Measurements from ENCODE around the gene ALDH2. TPM values are rescaled to one million over a fixed set of nuclear protein-coding genes. Genes with fewer than 3 reads are reported as not detected.
A peak's percentile ranks its signal among the peaks of the same experiment; 100 is the strongest.
"Not testable (repeated sequence)": the region's sequence is repeated elsewhere in the genome, so short reads cannot be mapped to it uniquely, and the experiment has no call there.

Gene ALDH2
- total RNA-seq, 3 donors from 2014 or later: 293 to 382 (median 304) TPM

DNA sequence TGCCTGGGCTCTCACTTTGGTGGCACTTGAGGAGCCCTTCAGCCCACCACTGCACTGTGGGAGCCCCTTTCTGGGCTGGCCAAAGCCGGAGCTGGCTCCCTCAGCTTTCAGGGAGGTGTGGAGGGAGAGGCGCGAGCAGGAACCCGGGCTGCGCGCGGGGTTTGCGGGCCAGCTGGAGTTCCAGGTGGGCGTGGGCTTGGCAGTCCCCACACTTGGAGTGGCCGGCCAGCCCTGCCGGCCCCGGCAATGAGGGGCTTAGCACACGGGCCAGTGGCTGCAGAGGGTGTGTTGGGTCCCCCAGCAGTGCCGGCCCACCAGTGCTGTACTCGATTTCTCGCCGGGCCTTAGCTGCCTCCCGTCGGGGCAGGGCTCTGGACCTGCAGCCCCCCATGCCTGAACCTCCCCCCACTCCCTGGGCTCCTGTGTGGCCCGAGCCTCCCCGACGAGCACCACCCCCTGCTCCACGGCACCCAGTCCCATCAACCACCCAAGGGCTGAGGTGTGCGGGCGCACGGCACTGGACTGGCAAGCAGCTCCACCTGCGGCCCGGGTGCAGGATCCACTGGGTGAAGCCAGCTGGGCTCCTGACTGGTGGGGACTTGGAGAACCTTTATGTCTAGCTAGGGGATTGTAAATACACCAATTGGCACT lies 68.9 kb downstream of the ALDH2 start:
- H3K9me3 ChIP-seq, H3K4me3 ChIP-seq, ATAC-seq: not testable (repeated sequence)

GRCh38 chr12:111838353-111838752 lies 71.6 kb downstream of the ALDH2 start:
- no peaks in the 10 kb centered on the region for H3K9me3 ChIP-seq
- peaks cover 21% of the 10 kb centered on the region for H3K4me1 ChIP-seq (ENCODE audit: low read depth)
- H3K36me3 ChIP-seq (ENCODE audit: low read depth): no peaks in the 10 kb centered on the region
- TF ChIP-seq CTCF (IDR thresholded peaks at IDR 0.05): no peak
- no peak overlapping the region for H3K4me3 ChIP-seq
- ATAC-seq (no peak), DNase-seq (no peak)
- intact Hi-C loops (cut with DNase I, micrococcal nuclease): no loop called here

More for the DNA sequence above, 68.9 kb downstream of the ALDH2 start:
- intact Hi-C loops (cut with DNase I, micrococcal nuclease); DNase-seq; H3K36me3 ChIP-seq (ENCODE audit: low read depth): not testable (repeated sequence)
- peaks cover 11% of the 10 kb centered on the region for H3K4me1 ChIP-seq (ENCODE audit: low read depth)

DNA sequence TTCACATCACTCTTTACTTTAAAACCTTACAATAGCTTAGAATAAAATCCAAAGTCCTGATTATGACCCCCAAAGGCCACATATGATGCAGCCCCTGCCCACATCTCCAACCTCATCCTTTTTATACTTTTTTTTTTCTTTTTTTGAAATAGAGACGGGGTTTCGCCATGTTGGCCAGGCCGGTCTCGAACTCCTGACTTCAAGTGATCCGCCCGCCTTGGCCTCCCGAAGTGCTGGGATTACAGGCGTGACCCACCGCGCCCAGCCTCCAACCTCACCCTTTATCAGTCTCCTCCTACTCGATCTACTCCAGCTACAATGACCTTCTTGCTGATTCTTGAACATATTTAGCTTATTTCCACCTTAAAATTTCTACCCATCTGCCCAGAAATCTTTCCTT lies 74.1 kb downstream of the ALDH2 start:
- intact Hi-C loops (cut with DNase I, micrococcal nuclease): no loop called here
- Histone ChIP-seq H3K4me3 (peak overlapping the region; percentile 95), H3K4me1 (ENCODE audit: low read depth) (peaks cover 33% of the 10 kb centered on the region), H3K9me3 (no peaks in the 10 kb centered on the region), H3K36me3 (ENCODE audit: low read depth) (no peaks in the 10 kb centered on the region)
- peak; percentile 22 for ATAC-seq
- TF ChIP-seq CTCF (IDR thresholded peaks at IDR 0.05): no peak
- DNase-seq: peak; percentile 46 to 66 (median 59)

DNA sequence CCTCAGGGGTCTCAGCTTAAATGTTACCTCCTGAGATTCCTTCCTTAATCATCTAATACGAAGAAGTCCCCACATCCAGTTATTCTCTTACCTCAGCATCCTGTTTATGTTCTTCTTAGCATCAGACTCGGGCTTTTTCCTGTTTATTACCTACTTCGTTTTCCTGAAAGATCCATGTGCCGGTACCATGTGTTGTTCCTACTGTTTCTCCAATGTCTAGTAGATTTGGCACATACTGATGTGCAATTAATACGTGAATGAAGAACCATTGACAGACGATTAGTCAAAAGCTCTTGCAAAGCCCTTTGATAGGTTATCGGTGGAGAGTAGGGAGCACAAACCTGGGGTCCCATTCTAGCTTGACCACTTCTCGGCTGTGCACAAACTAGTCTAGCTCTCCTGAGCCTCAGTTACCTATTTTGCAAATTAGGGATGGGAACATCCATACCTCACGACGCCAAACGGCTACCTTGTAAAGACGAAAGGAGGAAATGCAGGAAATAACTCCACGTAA lies 74.6 kb downstream of the ALDH2 start:
- Histone ChIP-seq H3K36me3 (ENCODE audit: low read depth) (no peaks in the 10 kb centered on the region), H3K4me3 (peak overlapping the region; percentile 95), H3K9me3 (no peaks in the 10 kb centered on the region), H3K4me1 (ENCODE audit: low read depth) (peaks cover 33% of the 10 kb centered on the region)
- no peak for TF ChIP-seq CTCF (IDR thresholded peaks at IDR 0.05)
- intact Hi-C loops (cut with DNase I, micrococcal nuclease): no loop called here
- ATAC-seq (no peak), DNase-seq (no peak)

GRCh38 chr12:111841750-111842555 lies 75.2 kb downstream of the ALDH2 start, which contains the start of gene MAPKAPK5:
Gene MAPKAPK5, plus strand, starts transcription at chr12:111842228. Its CDS starts 506 bp downstream, at chr12:111842734.
- TF ChIP-seq CTCF (IDR thresholded peaks at IDR 0.05): no peak
- peak; percentile 90 for ATAC-seq
- peaks cover 35% of the 10 kb centered on the region for H3K4me1 ChIP-seq (ENCODE audit: low read depth)

More at GRCh38 chr12:111841750-111842555, 75.2 kb downstream of the ALDH2 start, which contains the start of gene MAPKAPK5:
- Histone ChIP-seq H3K9me3 (no peaks in the 10 kb centered on the region), H3K36me3 (ENCODE audit: low read depth) (no peaks in the 10 kb centered on the region), H3K4me3 (peak within 1 kb of the TSS; percentile 95)
- intact Hi-C loops (cut with DNase I, micrococcal nuclease): no loop called here
- peak; percentile 96 to 98 (median 97) for DNase-seq
